Neural progenitor cell (in vitro differentiated cells): ENCODE results near the gene WDR37. TPM values are rescaled to one million over a fixed set of nuclear protein-coding genes. Genes with fewer than 3 reads are reported as not detected.

ENCODE experiments used
- DNase-seq: peaks from one replicate; pipeline ENCODE4 v3.0.0-alpha.2; 2016; ENCODE audit warnings: low spot score
- H2AFZ ChIP-seq: fragments of 200-600 bp; sonication (generic); replicated peaks from 2 replicates; pipeline ENCODE4 v1.6.1; 2016; ENCODE audit warnings: antibody characterized with exemption
- H3F3A ChIP-seq: fragments of 200-600 bp; sonication (generic); 2 replicates; pipeline ENCODE4 v1.6.1; 2016; ENCODE audit warnings: antibody characterized with exemption, low read depth
- H3K27ac ChIP-seq: fragments of 200-600 bp; sonication (generic); 2 replicates; pipeline ENCODE4 v1.5.1; 2016; ENCODE audit warnings: mild to moderate bottlenecking
- H3K27me3 ChIP-seq: fragments of 200-600 bp; sonication (generic); 2 replicates; pipeline ENCODE4 v1.6.1; 2016; ENCODE audit warnings: mild to moderate bottlenecking, moderate library complexity
- H3K36me3 ChIP-seq: fragments of 200-600 bp; sonication (generic); 2 replicates; pipeline ENCODE4 v1.5.1; 2016
- H3K4me1 ChIP-seq: fragments of 200-600 bp; sonication (generic); 2 replicates; pipeline ENCODE4 v1.6.1; 2016; ENCODE audit warnings: mixed run types
- H3K4me2 ChIP-seq: fragments of 200-600 bp; sonication (generic); 2 replicates; pipeline ENCODE4 v1.6.1; 2016
- H3K4me3 ChIP-seq: fragments of 200-600 bp; sonication (generic); 2 replicates; pipeline ENCODE4 v1.5.1; 2016
- H3K79me2 ChIP-seq: fragments of 200-600 bp; sonication (generic); 2 replicates; pipeline ENCODE4 v1.6.1; 2016; ENCODE audit warnings: low read depth
- H3K9ac ChIP-seq: fragments of 200-600 bp; sonication (generic); 2 replicates; pipeline ENCODE4 v1.6.1; 2016
- H3K9me3 ChIP-seq: fragments of 200-600 bp; sonication (generic); 2 replicates; pipeline ENCODE4 v1.5.1; 2016; ENCODE audit warnings: low read depth
- H4K20me1 ChIP-seq: fragments of 200-600 bp; sonication (generic); 2 replicates; pipeline ENCODE4 v1.6.1; 2016; ENCODE audit warnings: low read depth
- H3K27ac Mint-ChIP-seq: 3 replicates; pipeline ENCODE4 v1.8.0; 2021; ENCODE audit warnings: mixed read lengths
- H3K27me3 Mint-ChIP-seq: 2 replicates; pipeline ENCODE4 v1.8.0; 2022; ENCODE audit warnings: low read depth, mild to moderate bottlenecking, inconsistent platforms, moderate library complexity, mixed read lengths; ENCODE audit not compliant: insufficient read depth
- H3K36me3 Mint-ChIP-seq: 3 replicates; pipeline ENCODE4 v1.8.0; 2021; ENCODE audit warnings: mixed read lengths
- H3K4me1 Mint-ChIP-seq: 3 replicates; pipeline ENCODE4 v1.8.0; 2021; ENCODE audit warnings: mixed read lengths
- H3K4me3 Mint-ChIP-seq: 3 replicates; pipeline ENCODE4 v1.8.0; 2021; ENCODE audit warnings: mild to moderate bottlenecking, moderate library complexity, mixed read lengths
- H3K9me3 Mint-ChIP-seq: 3 replicates; pipeline ENCODE4 v1.8.0; 2020; ENCODE audit warnings: mixed read lengths
- CTCF ChIP-seq: fragments of 200-600 bp; sonication (generic); IDR thresholded peaks from 2 replicates; pipeline ENCODE4 v1.5.1; 2017; ENCODE audit warnings: antibody characterized with exemption, mild to moderate bottlenecking
- EZH2 ChIP-seq: fragments of 200-600 bp; sonication (generic); IDR thresholded peaks from 2 replicates; pipeline ENCODE4 v1.6.1; 2017; ENCODE audit warnings: antibody characterized with exemption, mild to moderate bottlenecking, moderate library complexity
- EZH2phosphoT487 ChIP-seq: fragments of 200-600 bp; sonication (generic); IDR thresholded peaks from 2 replicates; pipeline ENCODE4 v1.6.1; 2017; ENCODE audit warnings: antibody characterized with exemption
- total RNA-seq: library from RNA; depleted of rRNA; stranded (reverse); fragments of >200 nt; gene quantifications from 2 replicates; pipeline ENCODE4 v1.2.3, GENCODE V29; 2015; ENCODE audit warnings: low replicate concordance

WDR37 gene
- total RNA-seq, 1 donor from 2014 or later: 14.7 TPM

DNA sequence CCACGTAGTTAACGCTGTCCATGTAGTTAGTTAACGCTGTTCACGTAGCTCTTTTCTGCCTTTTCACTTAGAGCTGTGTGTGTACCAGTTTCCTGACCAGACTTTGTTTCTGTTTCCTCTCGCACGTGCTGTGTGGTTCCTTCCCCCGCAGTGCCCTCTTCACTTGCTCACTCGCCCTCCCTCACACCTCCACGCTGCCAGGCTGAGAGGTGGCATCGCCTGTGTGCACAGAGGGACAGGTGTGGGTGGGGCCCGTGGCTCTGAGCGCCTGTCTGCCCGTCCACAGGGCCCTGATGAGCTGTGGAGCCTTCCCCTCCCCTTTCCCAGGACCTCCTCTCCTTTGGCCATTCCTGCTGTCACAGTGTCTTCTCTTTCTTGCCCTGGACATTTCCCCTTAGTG is 30.6 kb downstream of the WDR37 start:
- peaks cover 34% of the 10 kb centered on the region for H3K36me3 Mint-ChIP-seq
- peaks cover 2% of the 10 kb centered on the region for H3K27me3 Mint-ChIP-seq

DNA sequence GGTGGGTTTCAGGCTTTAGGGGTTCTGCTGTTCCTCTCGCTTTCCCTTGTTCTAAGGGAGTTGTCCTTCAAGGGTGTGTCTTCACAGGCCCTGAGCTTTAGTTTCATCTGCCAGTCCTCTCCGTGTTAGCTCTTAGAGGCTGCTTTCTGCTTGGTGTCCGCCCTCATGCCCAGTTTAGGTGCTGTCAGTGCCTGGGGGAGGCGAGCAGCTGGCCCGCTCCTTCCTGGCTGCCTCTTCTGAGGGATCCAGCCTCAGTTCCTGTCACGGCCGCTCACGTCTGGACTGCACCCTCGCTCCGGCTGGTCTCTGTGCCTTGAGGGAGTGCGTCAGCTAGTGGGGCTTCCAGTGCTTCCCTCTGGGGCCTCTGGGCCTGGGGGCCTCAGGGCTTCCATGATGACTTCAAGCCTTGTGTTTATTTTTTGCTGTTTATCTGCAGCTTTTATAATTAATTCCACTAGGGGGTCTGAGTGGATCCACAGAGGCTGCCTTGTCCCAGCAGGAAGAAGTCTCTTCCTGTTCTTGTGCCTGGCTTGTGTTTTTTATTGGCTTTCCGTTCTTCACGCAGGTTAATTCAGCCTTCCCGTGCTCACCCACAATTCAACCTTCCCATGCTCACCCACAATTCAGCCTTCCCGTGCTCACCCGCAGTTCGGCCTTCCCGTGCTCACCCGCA is 33.0 kb downstream of the WDR37 start:
- no peak overlapping the region for H2AFZ ChIP-seq
- no peaks in the 10 kb centered on the region for H3K27me3 ChIP-seq
- H3K79me2 ChIP-seq: no peaks in the 10 kb centered on the region
- H3K4me3 Mint-ChIP-seq: no peak overlapping the region
- no peak for DNase-seq
- no peaks in the 10 kb centered on the region for H3K9me3 ChIP-seq
- H3K27ac ChIP-seq: no peak overlapping the region
- H3K9ac ChIP-seq: no peak overlapping the region
- H3K27me3 Mint-ChIP-seq: peaks cover 2% of the 10 kb centered on the region
- no peaks in the 10 kb centered on the region for H4K20me1 ChIP-seq
- peaks cover 4% of the 10 kb centered on the region for H3K36me3 ChIP-seq
- peaks cover 40% of the 10 kb centered on the region for H3K36me3 Mint-ChIP-seq
- H3K27ac Mint-ChIP-seq: no peak overlapping the region
- H3F3A ChIP-seq: no peaks in the 10 kb centered on the region
- no peaks in the 10 kb centered on the region for H3K4me1 ChIP-seq
- no peaks in the 10 kb centered on the region for H3K4me1 Mint-ChIP-seq
- no peak overlapping the region for H3K4me2 ChIP-seq
- no peak overlapping the region for H3K4me3 ChIP-seq
- H3K9me3 Mint-ChIP-seq: no peaks in the 10 kb centered on the region
- TF ChIP-seq CTCF: no peak
- TF ChIP-seq EZH2phosphoT487: no peak
- no peak for TF ChIP-seq EZH2

More for the DNA sequence above, 30.6 kb downstream of the WDR37 start:
- H3K4me2 ChIP-seq: no peak overlapping the region
- no peaks in the 10 kb centered on the region for H3K79me2 ChIP-seq
- no peak overlapping the region for H3K9ac ChIP-seq
- no peaks in the 10 kb centered on the region for H3K4me1 ChIP-seq
- no peak overlapping the region for H2AFZ ChIP-seq
- H3K9me3 Mint-ChIP-seq: no peaks in the 10 kb centered on the region
- H3K36me3 ChIP-seq: peaks cover 4% of the 10 kb centered on the region
- H3K27me3 ChIP-seq: no peaks in the 10 kb centered on the region
- no peak overlapping the region for H3K27ac Mint-ChIP-seq
- TF ChIP-seq EZH2phosphoT487 (no peak), CTCF (no peak)
- no peak overlapping the region for H3K4me3 ChIP-seq
- no peaks in the 10 kb centered on the region for H4K20me1 ChIP-seq
- no peak overlapping the region for H3K4me3 Mint-ChIP-seq
- no peak overlapping the region for H3K27ac ChIP-seq
- no peaks in the 10 kb centered on the region for H3F3A ChIP-seq
- DNase-seq: no peak
- no peaks in the 10 kb centered on the region for H3K4me1 Mint-ChIP-seq
- no peaks in the 10 kb centered on the region for H3K9me3 ChIP-seq

DNA sequence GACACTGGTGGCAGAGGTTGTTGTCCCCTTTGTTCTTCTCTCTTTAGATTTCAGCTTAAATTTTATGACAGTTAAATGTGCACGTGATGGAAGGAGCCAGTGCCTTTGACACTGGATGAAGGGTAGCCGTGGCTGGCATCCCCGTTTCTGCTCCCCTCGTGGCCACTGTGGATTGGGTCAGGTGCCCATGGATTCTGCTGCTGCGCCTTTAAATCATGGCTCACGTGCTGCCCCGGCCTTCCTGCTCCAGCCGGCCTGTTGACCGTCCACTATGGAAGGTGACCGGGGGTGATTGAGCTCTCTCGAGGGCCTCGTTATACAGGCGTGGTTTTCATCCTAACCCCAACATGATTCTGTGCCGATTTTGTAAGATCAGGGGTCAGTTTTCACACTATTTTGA is 34.5 kb downstream of the WDR37 start:
- Mint-ChIP-seq H3K27ac (peak overlapping the region; percentile 34), H3K4me3 (no peak overlapping the region), H3K4me1 (no peaks in the 10 kb centered on the region), H3K9me3 (no peaks in the 10 kb centered on the region), H3K27me3 (peaks cover 2% of the 10 kb centered on the region), H3K36me3 (peaks cover 33% of the 10 kb centered on the region)
- Histone ChIP-seq H3K9me3 (no peaks in the 10 kb centered on the region), H3K36me3 (peaks cover 4% of the 10 kb centered on the region), H3K9ac (no peak overlapping the region), H3K4me3 (no peak overlapping the region), H3K79me2 (no peaks in the 10 kb centered on the region), H3K27ac (no peak overlapping the region), H3K4me2 (no peak overlapping the region), H3K4me1 (no peaks in the 10 kb centered on the region), H2AFZ (no peak overlapping the region), H3F3A (no peaks in the 10 kb centered on the region), H4K20me1 (no peaks in the 10 kb centered on the region), H3K27me3 (no peaks in the 10 kb centered on the region)
- DNase-seq: no peak
- TF ChIP-seq EZH2: no peak
- TF ChIP-seq EZH2phosphoT487: no peak
- no peak for TF ChIP-seq CTCF
